ENCODE results near the gene PRPSAP2. TPM values are rescaled to one million over a fixed set of nuclear protein-coding genes. Genes with fewer than 3 reads are reported as not detected.

The PRPSAP2 gene
- total RNA-seq, 1 donor from 2014 or later: 25.3 TPM

- no peak overlapping the region for H3K27ac Mint-ChIP-seq (ENCODE audit: unreplicated experiment)
- no peaks in the 10 kb centered on the region for H3K9me3 Mint-ChIP-seq (ENCODE audit: low read depth)
- H3K4me1 Mint-ChIP-seq (ENCODE audit: low read depth): no peaks in the 10 kb centered on the region
- H3K4me3 Mint-ChIP-seq (ENCODE audit: unreplicated experiment): no peak overlapping the region
- no peak for TF ChIP-seq CTCF (IDR thresholded peaks at IDR 0.05)
- H3K36me3 Mint-ChIP-seq (ENCODE audit: low read depth): no peaks in the 10 kb centered on the region
- no peak for DNase-seq (ENCODE audit: low spot score)
- peaks cover 30% of the 10 kb centered on the region for H3K27me3 Mint-ChIP-seq (ENCODE audit: low read depth)
Measured at GRCh38 chr17:18946536-18946935, 88.6 kb downstream of the PRPSAP2 start.

GRCh38 chr17:18947866-18948265 lies 89.9 kb downstream of the PRPSAP2 start:
- TF ChIP-seq CTCF (IDR thresholded peaks at IDR 0.05): no peak
- Mint-ChIP-seq H3K36me3 (ENCODE audit: low read depth) (no peaks in the 10 kb centered on the region), H3K4me3 (ENCODE audit: unreplicated experiment) (no peak overlapping the region), H3K4me1 (ENCODE audit: low read depth) (no peaks in the 10 kb centered on the region), H3K27ac (ENCODE audit: unreplicated experiment) (no peak overlapping the region), H3K9me3 (ENCODE audit: low read depth) (no peaks in the 10 kb centered on the region), H3K27me3 (ENCODE audit: low read depth) (peaks cover 26% of the 10 kb centered on the region)
- DNase-seq (ENCODE audit: low spot score): no peak

GRCh38 chr17:18948476-18949006 lies 90.6 kb downstream of the PRPSAP2 start:
- no peak for TF ChIP-seq CTCF (IDR thresholded peaks at IDR 0.05)
- Mint-ChIP-seq H3K4me3 (ENCODE audit: unreplicated experiment) (no peak overlapping the region), H3K9me3 (ENCODE audit: low read depth) (no peaks in the 10 kb centered on the region), H3K27me3 (ENCODE audit: low read depth) (peaks cover 26% of the 10 kb centered on the region), H3K4me1 (ENCODE audit: low read depth) (no peaks in the 10 kb centered on the region), H3K36me3 (ENCODE audit: low read depth) (no peaks in the 10 kb centered on the region), H3K27ac (ENCODE audit: unreplicated experiment) (no peak overlapping the region)
- no peak for DNase-seq (ENCODE audit: low spot score)

- Mint-ChIP-seq H3K4me1 (ENCODE audit: low read depth) (no peaks in the 10 kb centered on the region), H3K27ac (ENCODE audit: unreplicated experiment) (no peak overlapping the region), H3K9me3 (ENCODE audit: low read depth) (no peaks in the 10 kb centered on the region), H3K27me3 (ENCODE audit: low read depth) (peaks cover 24% of the 10 kb centered on the region), H3K4me3 (ENCODE audit: unreplicated experiment) (no peak overlapping the region), H3K36me3 (ENCODE audit: low read depth) (no peaks in the 10 kb centered on the region)
- no peak for TF ChIP-seq CTCF (IDR thresholded peaks at IDR 0.05)
- DNase-seq (ENCODE audit: low spot score): no peak
Measured at GRCh38 chr17:18949566-18949965, 91.6 kb downstream of the PRPSAP2 start.

GRCh38 chr17:18950346-18950745 lies 92.4 kb downstream of the PRPSAP2 start:
- Mint-ChIP-seq H3K27me3 (ENCODE audit: low read depth) (peaks cover 20% of the 10 kb centered on the region), H3K36me3 (ENCODE audit: low read depth) (no peaks in the 10 kb centered on the region), H3K9me3 (ENCODE audit: low read depth) (no peaks in the 10 kb centered on the region), H3K4me1 (ENCODE audit: low read depth) (no peaks in the 10 kb centered on the region), H3K4me3 (ENCODE audit: unreplicated experiment) (no peak overlapping the region), H3K27ac (ENCODE audit: unreplicated experiment) (no peak overlapping the region)
- DNase-seq (ENCODE audit: low spot score): no peak
- no peak for TF ChIP-seq CTCF (IDR thresholded peaks at IDR 0.05)
